IPS-20b (cell line): Measurements from ENCODE around the gene MAP3K13.
A peak's percentile ranks its signal among the peaks of the same experiment; 100 is the strongest.
"Not testable (repeated sequence)": the region's sequence is repeated elsewhere in the genome, so short reads cannot be mapped to it uniquely, and the experiment has no call there.

Source experiments
- H3K27ac ChIP-seq: one replicate; pipeline ENCODE4 v1.5.1; 2013; ENCODE audit warnings: low read length
- H3K27me3 ChIP-seq: 2 replicates; pipeline ENCODE4 v1.6.1; 2013; ENCODE audit warnings: mild to moderate bottlenecking, low read length, inconsistent platforms; ENCODE audit not compliant: insufficient read depth
- H3K36me3 ChIP-seq: 2 replicates; pipeline ENCODE4 v1.6.1; 2013; ENCODE audit warnings: low read depth, mild to moderate bottlenecking, inconsistent platforms, low read length, moderate library complexity; ENCODE audit not compliant: insufficient read depth
- H3K4me1 ChIP-seq: 2 replicates; pipeline ENCODE4 v1.6.1; 2013; ENCODE audit warnings: mild to moderate bottlenecking, control low read depth, inconsistent platforms, low read length, moderate library complexity; ENCODE audit not compliant: insufficient read depth
- H3K4me3 ChIP-seq: 2 replicates; pipeline ENCODE4 v1.5.1; 2013; ENCODE audit warnings: mild to moderate bottlenecking, low read length, inconsistent platforms
- H3K9ac ChIP-seq: 2 replicates; pipeline ENCODE4 v1.6.1; 2013; ENCODE audit warnings: low read depth, mild to moderate bottlenecking, inconsistent platforms, low read length, moderate library complexity
- H3K9me3 ChIP-seq: 2 replicates; pipeline ENCODE4 v1.6.1; 2013; ENCODE audit warnings: mild to moderate bottlenecking, low read depth, low read length, inconsistent platforms; ENCODE audit not compliant: insufficient read depth

The MAP3K13 gene

DNA sequence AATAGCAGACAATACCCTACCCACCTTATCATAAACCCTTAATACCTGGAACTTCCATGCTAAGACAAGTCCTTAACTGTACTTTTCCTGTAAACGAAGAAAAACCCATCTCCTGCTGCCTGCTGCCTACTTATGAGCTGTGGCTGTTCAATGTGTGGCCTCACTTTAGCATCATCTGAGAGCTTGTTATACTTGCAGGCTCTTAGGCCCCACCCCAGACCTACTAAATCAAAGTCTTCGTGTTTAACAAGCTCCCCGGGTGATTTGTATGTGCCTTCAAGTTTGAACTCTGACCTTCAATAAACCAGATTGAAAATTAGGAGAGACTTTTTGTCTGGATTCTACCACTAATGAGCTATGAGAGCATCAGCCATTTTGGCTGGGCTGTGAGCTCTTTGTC lies 106.6 kb downstream of the MAP3K13 start:
- no peaks in the 10 kb centered on the region for H3K27me3 ChIP-seq
- H3K9ac ChIP-seq: no peak overlapping the region
- no peaks in the 10 kb centered on the region for H3K9me3 ChIP-seq
- H3K4me3 ChIP-seq: no peak overlapping the region
- no peak overlapping the region for H3K27ac ChIP-seq
- H3K36me3 ChIP-seq: no peaks in the 10 kb centered on the region
- H3K4me1 ChIP-seq: peaks cover 3% of the 10 kb centered on the region; the same call in 1 of the 2 replicates

DNA sequence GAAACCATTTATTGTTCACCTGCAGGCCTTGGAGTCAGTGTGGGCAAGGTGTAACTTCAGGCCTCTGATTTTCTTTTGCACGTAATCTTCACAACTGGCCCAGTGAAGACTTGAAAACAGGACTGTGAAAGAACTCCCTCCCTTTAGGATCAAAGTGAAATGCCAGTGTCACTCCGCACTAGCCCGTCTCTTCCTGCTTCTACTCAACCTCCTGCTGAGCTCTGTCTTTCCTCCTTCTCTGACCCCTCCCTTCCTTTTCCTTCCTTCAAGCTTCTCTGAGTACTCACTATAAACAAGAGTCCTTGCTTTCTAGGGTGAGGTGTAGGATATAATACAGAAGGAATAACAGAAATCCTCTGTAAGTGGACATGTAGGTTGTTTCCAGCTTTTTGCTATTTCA lies 107.4 kb downstream of the MAP3K13 start:
- Histone ChIP-seq H3K4me3 (no peak overlapping the region), H3K27ac (no peak overlapping the region), H3K36me3 (no peaks in the 10 kb centered on the region), H3K9ac (no peak overlapping the region), H3K4me1 (peaks cover 3% of the 10 kb centered on the region; the same call in 1 of the 2 replicates), H3K27me3 (no peaks in the 10 kb centered on the region), H3K9me3 (no peaks in the 10 kb centered on the region)

DNA sequence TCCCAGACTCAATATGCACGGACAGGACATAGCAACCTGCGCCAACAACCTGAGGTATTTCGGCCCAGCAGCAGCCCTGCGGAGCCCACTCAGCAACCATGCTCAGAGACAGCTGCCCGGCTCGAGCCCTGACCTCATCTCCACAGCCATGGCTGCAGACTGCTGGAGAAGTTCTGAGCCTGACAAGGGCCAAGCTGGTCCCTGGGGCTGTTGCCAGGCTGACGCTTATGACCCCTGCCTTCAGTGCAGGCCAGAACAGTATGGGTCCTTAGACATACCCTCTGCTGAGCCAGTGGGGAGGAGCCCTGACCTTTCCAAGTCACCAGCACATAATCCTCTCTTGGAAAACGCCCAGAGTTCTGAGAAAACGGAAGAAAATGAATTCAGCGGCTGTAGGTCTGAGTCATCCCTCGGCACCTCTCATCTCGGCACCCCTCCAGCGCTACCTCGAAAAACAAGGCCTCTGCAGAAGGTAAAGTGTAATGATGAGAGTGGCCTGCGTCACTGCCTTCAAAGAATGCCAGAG lies 110.4 kb downstream of the MAP3K13 start:
- H3K9ac ChIP-seq: no peak overlapping the region
- no peaks in the 10 kb centered on the region for H3K36me3 ChIP-seq
- peaks cover 3% of the 10 kb centered on the region; the same call in 1 of the 2 replicates for H3K4me1 ChIP-seq
- no peak overlapping the region for H3K4me3 ChIP-seq
- no peaks in the 10 kb centered on the region for H3K9me3 ChIP-seq
- no peak overlapping the region for H3K27ac ChIP-seq
- H3K27me3 ChIP-seq: no peaks in the 10 kb centered on the region

DNA sequence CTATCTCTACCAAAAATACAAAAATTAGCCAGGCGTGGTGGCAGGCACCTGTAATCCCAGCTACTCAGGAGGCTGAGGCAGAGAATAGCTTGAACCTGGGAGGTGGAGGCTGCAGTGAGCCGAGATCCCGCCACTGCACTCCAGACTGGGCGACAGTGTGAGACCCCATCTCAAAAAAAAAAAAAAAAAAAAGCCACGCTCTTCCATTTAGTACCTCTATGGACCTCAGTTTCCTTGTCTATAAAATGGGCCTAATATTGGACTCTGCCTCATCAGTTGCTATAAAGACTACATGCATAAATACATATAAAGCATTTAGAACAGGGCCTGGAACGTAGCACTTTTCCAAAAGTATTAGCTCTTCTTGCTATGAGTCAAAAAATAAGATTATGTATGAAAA lies 112.0 kb downstream of the MAP3K13 start:
- not testable (repeated sequence) for H3K27ac ChIP-seq, H3K4me3 ChIP-seq, H3K27me3 ChIP-seq, H3K9ac ChIP-seq, H3K36me3 ChIP-seq, H3K9me3 ChIP-seq, H3K4me1 ChIP-seq

DNA sequence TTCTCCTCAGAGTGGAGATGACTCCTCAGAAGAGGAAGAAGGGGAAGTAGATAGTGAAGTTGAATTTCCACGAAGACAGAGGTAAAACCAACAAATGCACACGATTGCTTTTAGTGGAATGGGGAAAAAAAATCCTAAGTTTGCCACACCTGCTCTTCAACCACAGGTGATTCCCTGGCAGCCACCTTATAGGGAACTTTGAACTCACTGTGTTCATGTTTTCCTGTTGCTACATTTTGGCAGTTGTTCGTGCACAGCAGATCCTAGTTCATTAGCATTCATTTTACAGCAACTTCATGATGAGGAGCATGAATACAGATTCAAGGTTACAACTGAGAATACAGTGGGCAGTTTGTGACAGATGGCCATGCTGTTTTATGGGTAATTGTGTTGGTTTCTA lies 114.4 kb downstream of the MAP3K13 start:
- H3K36me3 ChIP-seq: no peaks in the 10 kb centered on the region
- no peaks in the 10 kb centered on the region for H3K4me1 ChIP-seq
- H3K4me3 ChIP-seq: no peak overlapping the region
- no peak overlapping the region for H3K27ac ChIP-seq
- no peak overlapping the region for H3K9ac ChIP-seq
- H3K27me3 ChIP-seq: no peaks in the 10 kb centered on the region
- no peaks in the 10 kb centered on the region for H3K9me3 ChIP-seq

DNA sequence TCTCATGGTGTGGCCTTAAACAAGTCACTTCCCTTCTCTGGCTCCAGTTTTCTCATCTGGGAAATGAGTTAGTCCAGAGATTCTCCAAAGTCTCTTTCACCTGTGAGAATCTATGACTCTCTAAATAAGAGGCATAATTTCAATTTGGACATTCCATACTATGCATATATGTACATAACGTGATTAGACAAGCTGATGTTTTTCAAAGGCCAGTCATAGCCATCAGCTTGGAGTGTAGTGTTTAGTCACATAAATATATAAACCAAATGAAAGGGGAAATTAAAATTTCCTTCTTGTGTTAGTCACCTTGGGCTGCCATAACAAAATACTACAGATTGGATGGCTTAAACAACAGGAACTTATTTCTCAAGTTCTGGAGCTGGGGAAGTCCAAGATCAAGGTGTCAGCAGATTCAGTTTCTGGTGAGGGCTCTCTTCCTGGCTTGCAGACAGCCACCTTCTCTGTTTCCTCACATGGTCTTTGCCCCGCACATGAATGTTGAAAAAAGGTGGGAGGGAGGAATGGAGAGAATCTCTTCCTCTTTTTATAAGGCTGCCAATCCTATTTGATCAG lies 116.5 kb downstream of the MAP3K13 start:
- no peaks in the 10 kb centered on the region for H3K36me3 ChIP-seq
- no peak overlapping the region for H3K4me3 ChIP-seq
- H3K27ac ChIP-seq: no peak overlapping the region
- no peaks in the 10 kb centered on the region for H3K4me1 ChIP-seq
- H3K9ac ChIP-seq: no peak overlapping the region
- H3K27me3 ChIP-seq: no peaks in the 10 kb centered on the region
- no peaks in the 10 kb centered on the region for H3K9me3 ChIP-seq

DNA sequence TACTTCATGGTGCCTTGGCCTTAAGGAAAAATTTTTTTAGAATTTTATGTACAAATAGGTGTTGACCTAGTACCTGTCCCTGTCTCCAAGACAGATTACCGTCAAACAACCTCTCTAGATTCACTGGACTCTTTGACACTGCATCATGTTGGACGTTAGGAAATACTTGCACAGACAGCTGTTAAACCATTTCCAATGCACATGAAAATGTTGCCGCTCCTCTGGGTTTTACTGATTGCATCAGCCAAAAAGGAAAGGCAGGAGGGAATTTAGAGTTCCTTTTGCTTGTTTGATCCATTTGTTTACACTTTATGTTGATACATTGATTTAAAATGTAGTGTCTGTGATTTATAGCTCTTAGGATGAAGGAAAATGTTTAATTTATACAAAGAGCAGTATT lies 121.4 kb downstream of the MAP3K13 start:
- H3K27ac ChIP-seq: no peak overlapping the region
- H3K4me3 ChIP-seq: no peak overlapping the region
- H3K9me3 ChIP-seq: no peaks in the 10 kb centered on the region

DNA sequence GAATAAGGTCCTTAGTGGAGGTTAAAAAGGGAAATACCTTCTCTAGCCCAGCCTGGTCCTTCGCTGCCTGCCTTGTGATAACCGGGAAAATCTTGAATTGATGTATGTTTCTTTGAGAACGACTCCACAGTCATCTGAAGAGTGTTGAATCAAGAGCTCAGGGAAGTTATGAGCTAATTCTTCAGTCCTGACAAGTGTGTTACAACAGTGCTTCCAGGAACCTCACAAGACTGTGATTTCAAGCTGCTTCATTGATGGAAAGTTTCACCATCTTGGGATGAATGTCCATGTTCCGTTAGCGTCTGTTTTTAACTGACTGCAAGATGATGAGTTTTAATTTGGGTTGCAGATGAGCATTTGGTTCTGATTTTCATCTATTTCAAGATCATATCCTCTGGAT lies 123.5 kb downstream of the MAP3K13 start:
- no peaks in the 10 kb centered on the region for H3K4me1 ChIP-seq

More for the DNA sequence above, 121.4 kb downstream of the MAP3K13 start:
- Histone ChIP-seq H3K9ac (no peak overlapping the region), H3K27me3 (no peaks in the 10 kb centered on the region), H3K36me3 (peaks cover 2% of the 10 kb centered on the region; the same call in 1 of the 2 replicates), H3K4me1 (no peaks in the 10 kb centered on the region)

DNA sequence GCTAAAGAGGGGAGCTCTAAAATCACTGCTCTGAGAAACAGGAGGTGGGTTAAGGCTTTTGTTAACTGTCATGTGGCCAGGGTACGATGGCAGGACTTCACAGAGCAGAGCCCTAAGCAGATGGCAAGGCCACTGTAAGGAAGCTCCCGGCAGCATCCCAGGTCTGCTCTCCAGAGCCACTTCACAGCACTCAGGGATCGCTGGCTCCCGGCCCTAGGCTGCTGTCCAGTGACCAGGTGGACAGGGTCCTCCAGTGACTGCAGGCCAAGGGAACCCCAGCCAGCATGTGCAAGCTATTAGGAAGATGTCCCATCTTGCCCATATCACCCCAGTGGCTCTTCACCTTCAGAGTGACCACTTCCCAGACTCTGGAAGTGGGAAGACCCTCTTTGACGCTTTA lies 125.5 kb downstream of the MAP3K13 start:
- Histone ChIP-seq H3K27me3 (no peaks in the 10 kb centered on the region), H3K4me1 (no peaks in the 10 kb centered on the region), H3K36me3 (peaks cover 37% of the 10 kb centered on the region), H3K4me3 (no peak overlapping the region), H3K9me3 (no peaks in the 10 kb centered on the region), H3K27ac (no peak overlapping the region), H3K9ac (no peak overlapping the region)

More for the DNA sequence above, 123.5 kb downstream of the MAP3K13 start:
- H3K27me3 ChIP-seq: no peaks in the 10 kb centered on the region
- no peak overlapping the region for H3K27ac ChIP-seq
- H3K9me3 ChIP-seq: no peaks in the 10 kb centered on the region
- H3K36me3 ChIP-seq: peaks cover 22% of the 10 kb centered on the region
- no peak overlapping the region for H3K4me3 ChIP-seq
- H3K9ac ChIP-seq: no peak overlapping the region

DNA sequence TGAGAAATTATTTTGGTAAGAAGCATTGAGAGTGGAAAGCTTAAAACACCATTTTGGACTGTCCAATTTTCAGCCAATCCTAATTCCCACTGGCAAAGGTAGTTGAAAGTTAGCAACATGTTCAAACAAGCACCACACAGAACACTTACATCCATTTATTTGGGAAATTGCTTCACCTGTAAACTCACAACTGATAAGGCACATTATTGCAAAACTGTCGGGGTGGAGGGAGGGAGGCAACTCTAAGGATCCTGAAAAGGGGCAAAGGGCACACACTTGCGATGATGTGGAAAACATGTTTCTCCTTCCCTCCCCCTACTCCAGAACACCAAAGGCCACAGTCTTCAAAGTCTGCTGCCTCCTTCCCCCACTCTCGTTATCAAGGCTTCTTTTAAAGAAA lies 126.5 kb downstream of the MAP3K13 start:
- no peaks in the 10 kb centered on the region for H3K27me3 ChIP-seq

DNA sequence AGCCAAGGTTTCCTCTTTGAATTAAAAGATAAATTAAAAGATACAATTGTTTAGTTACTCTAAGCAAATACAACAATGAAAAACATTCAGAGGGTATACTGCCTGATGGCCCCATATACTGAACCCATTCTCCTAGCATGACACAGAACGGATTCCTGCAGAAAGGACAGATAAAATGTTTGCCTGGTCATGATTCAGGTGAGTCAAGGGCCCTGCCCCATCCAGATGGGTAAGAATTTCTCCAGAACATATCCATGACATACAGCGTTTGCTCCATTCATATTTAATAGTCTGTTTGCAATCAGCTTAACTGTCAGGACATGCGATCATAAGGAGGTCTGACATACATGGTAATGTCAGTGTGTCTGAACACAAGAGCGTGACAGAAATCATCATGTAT lies 127.3 kb downstream of the MAP3K13 start:
- H3K9me3 ChIP-seq: no peaks in the 10 kb centered on the region
- no peaks in the 10 kb centered on the region for H3K4me1 ChIP-seq
- H3K27me3 ChIP-seq: no peaks in the 10 kb centered on the region
- no peak overlapping the region for H3K27ac ChIP-seq
- H3K9ac ChIP-seq: no peak overlapping the region
- H3K36me3 ChIP-seq: peaks cover 53% of the 10 kb centered on the region
- H3K4me3 ChIP-seq: no peak overlapping the region

More for the DNA sequence above, 126.5 kb downstream of the MAP3K13 start:
- H3K9me3 ChIP-seq: no peaks in the 10 kb centered on the region
- H3K4me3 ChIP-seq: no peak overlapping the region
- H3K27ac ChIP-seq: no peak overlapping the region
- no peaks in the 10 kb centered on the region for H3K4me1 ChIP-seq
- H3K9ac ChIP-seq: no peak overlapping the region
- peaks cover 45% of the 10 kb centered on the region for H3K36me3 ChIP-seq

DNA sequence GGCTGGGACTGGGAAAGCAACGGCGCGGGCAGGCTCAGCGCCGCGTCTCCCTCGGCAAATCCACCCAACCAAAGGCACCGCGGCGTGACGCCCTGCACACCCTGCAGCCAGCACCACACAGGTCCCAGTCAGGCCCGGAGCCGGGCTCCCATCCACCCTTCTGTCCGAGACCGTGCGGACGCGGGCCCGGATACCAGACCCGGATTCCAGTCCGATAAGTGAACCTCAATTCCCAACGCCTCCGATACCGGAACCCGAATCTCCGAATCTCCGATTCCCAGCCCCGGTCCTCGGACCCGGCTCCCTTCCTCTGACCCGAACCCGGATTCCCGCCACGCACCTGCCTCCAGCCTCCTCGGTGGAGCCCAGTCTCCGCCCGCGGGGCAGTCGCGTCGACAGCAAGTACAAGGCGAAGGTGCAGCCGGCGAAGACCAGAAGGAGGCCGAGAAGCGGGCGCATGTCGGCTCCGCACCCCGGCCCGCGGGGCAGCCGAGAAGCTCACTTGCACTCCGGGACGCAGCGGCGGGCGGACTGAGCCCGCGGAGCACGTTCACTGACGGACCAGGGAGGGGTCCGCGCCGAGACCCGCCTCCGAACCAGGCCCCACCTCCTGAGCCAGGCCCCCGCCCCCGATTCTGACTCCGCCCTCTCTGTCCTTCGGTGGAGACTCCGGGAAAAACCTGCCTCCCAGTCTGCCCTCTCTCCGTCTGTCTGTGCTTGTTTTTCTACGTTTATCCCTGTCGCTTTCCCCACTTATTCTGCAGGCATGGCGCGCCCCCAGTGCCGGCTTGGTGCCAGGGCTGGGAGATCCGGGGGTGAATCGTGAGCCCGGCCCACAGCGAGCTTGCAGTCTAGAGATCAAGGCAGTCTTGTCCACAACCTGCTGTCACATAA lies 135.8 kb downstream of the MAP3K13 start, which contains the start of gene TMEM41A:
TMEM41A (minus strand) TSS at position 533 of the 894 bp plus-strand sequence; CDS start at position 459, 74 bp downstream.
- peak within 1 kb of the TSS; percentile 97 for H3K4me3 ChIP-seq
- peak within 1 kb of the TSS; percentile 8 for H3K27ac ChIP-seq
- peaks cover 10% of the 10 kb centered on the region; the same call in 1 of the 2 replicates for H3K27me3 ChIP-seq
- no peaks in the 10 kb centered on the region for H3K9me3 ChIP-seq
- peak within 1 kb of the TSS; percentile 95 for H3K9ac ChIP-seq
- no peaks in the 10 kb centered on the region for H3K4me1 ChIP-seq
- peaks cover 31% of the 10 kb centered on the region for H3K36me3 ChIP-seq
